Measurements from ENCODE around the gene DTNA. TPM values are rescaled to one million over a fixed set of nuclear protein-coding genes. Genes with fewer than 3 reads are reported as not detected.

DTNA gene
- polyA plus RNA-seq, 1 donor from 2014 or later = 53.9 TPM

- H3K9me2 ChIP-seq (ENCODE audit: insufficient read depth, low read length) = no peaks in the 10 kb centered on the region
- H3K27ac ChIP-seq (ENCODE audit: low read length) = no peak overlapping the region
- H3K36me3 ChIP-seq (ENCODE audit: insufficient read depth, low read length) = no peaks in the 10 kb centered on the region
- TF ChIP-seq CTCF (IDR thresholded peaks at IDR 0.05; ENCODE audit: poor library complexity, severe bottlenecking) (no peak), EP300 (conservative IDR thresholded peaks at IDR 0.05; ENCODE audit: poor library complexity, severe bottlenecking) (no peak), RAD21 (conservative IDR thresholded peaks at IDR 0.05) (no peak), EZH2 (IDR thresholded peaks at IDR 0.05; ENCODE audit: borderline replicate concordance, insufficient read depth, low read length, poor library complexity, severe bottlenecking) (no peak), REST (IDR thresholded peaks at IDR 0.05; ENCODE audit: borderline replicate concordance) (no peak), MXI1 (conservative IDR thresholded peaks at IDR 0.05; ENCODE audit: poor library complexity, severe bottlenecking) (no peak), SMC3 (conservative IDR thresholded peaks at IDR 0.05; ENCODE audit: poor library complexity) (no peak), POLR2AphosphoS5 (IDR thresholded peaks at IDR 0.05) (no peak), TAF1 (IDR thresholded peaks at IDR 0.05; ENCODE audit: low read depth) (no peak)
- H3K4me2 ChIP-seq (ENCODE audit: low read length) = no peak overlapping the region
- no peak overlapping the region for H2AFZ ChIP-seq (ENCODE audit: low read depth, low read length)
- no peaks in the 10 kb centered on the region for H4K20me1 ChIP-seq (ENCODE audit: insufficient read depth)
- H3K79me2 ChIP-seq (replicated peaks; ENCODE audit: insufficient read depth, low read length) = peaks cover 16% of the 10 kb centered on the region
- H3K4me3 ChIP-seq (ENCODE audit: low read length) = no peak overlapping the region
- H3K9ac ChIP-seq (ENCODE audit: low read length) = no peak overlapping the region
- no peaks in the 10 kb centered on the region for H3F3A ChIP-seq (ENCODE audit: insufficient read depth, low read length, poor library complexity, severe bottlenecking)
- H3K27me3 ChIP-seq (ENCODE audit: insufficient read depth, low read depth, low read length) = no peaks in the 10 kb centered on the region
- no peaks in the 10 kb centered on the region for H3K9me3 ChIP-seq (ENCODE audit: low read length)
These were observed 2.4 kb upstream of the DTNA start for GRCh38 chr18:34707670-34708069.

- Histone ChIP-seq H2AFZ (ENCODE audit: low read depth, low read length) (no peak overlapping the region), H3K36me3 (ENCODE audit: insufficient read depth, low read length) (no peaks in the 10 kb centered on the region), H4K20me1 (ENCODE audit: insufficient read depth) (no peaks in the 10 kb centered on the region), H3K9ac (ENCODE audit: low read length) (no peak overlapping the region), H3K79me2 (replicated peaks; ENCODE audit: insufficient read depth, low read length) (peaks cover 22% of the 10 kb centered on the region), H3K27me3 (ENCODE audit: insufficient read depth, low read depth, low read length) (no peaks in the 10 kb centered on the region), H3K9me3 (ENCODE audit: low read length) (no peaks in the 10 kb centered on the region), H3K4me2 (ENCODE audit: low read length) (no peak overlapping the region), H3K27ac (ENCODE audit: low read length) (no peak overlapping the region), H3F3A (ENCODE audit: insufficient read depth, low read length, poor library complexity, severe bottlenecking) (no peaks in the 10 kb centered on the region), H3K9me2 (ENCODE audit: insufficient read depth, low read length) (no peaks in the 10 kb centered on the region), H3K4me3 (ENCODE audit: low read length) (no peak overlapping the region)
- no peak for TF ChIP-seq TAF1 (IDR thresholded peaks at IDR 0.05; ENCODE audit: low read depth)
- no peak for TF ChIP-seq REST (IDR thresholded peaks at IDR 0.05; ENCODE audit: borderline replicate concordance)
- TF ChIP-seq CTCF (IDR thresholded peaks at IDR 0.05; ENCODE audit: poor library complexity, severe bottlenecking) = no peak
- TF ChIP-seq MXI1 (conservative IDR thresholded peaks at IDR 0.05; ENCODE audit: poor library complexity, severe bottlenecking) = no peak
- TF ChIP-seq SMC3 (conservative IDR thresholded peaks at IDR 0.05; ENCODE audit: poor library complexity) = no peak
- TF ChIP-seq POLR2AphosphoS5 (IDR thresholded peaks at IDR 0.05) = no peak
- no peak for TF ChIP-seq EP300 (conservative IDR thresholded peaks at IDR 0.05; ENCODE audit: poor library complexity, severe bottlenecking)
- TF ChIP-seq RAD21 (conservative IDR thresholded peaks at IDR 0.05) = no peak
- no peak for TF ChIP-seq EZH2 (IDR thresholded peaks at IDR 0.05; ENCODE audit: borderline replicate concordance, insufficient read depth, low read length, poor library complexity, severe bottlenecking)
These were observed 994 bp upstream of the DTNA start for GRCh38 chr18:34709104-34709503.
